Spleen (tissue), 11 donors: ENCODE results near the gene PRICKLE1. TPM values are rescaled to one million over a fixed set of nuclear protein-coding genes. Genes with fewer than 3 reads are reported as not detected.

Experiments used
- DNase-seq: peaks from one replicate; pipeline ENCODE4 v3.0.0-alpha.2; 2020
- H3K27ac ChIP-seq, 8 donors: fragments of 200-600 bp; sonication (generic) in 7 of 8; 1 replicate in 4 of 8; 2 replicates in 4 of 8; pipeline versions ENCODE4 v1.5.0 to v1.8.0; 2016 to 2021; ENCODE audit warnings: inconsistent platforms in 4 of 8, mild to moderate bottlenecking in 4 of 8, moderate library complexity in 1 of 8
- H3K27me3 ChIP-seq, 7 donors: fragments of 200-600 bp; sonication (generic) in 6 of 7; replicated peaks in 1 of 7; 1 replicate in 4 of 7; 2 replicates in 3 of 7; pipeline versions ENCODE4 v1.5.0 to v1.8.0; 2016 to 2021; ENCODE audit warnings: inconsistent platforms in 3 of 7, mild to moderate bottlenecking in 1 of 7
- H3K36me3 ChIP-seq, 6 donors: fragments of 200-600 bp; sonication (generic) in 5 of 6; 1 replicate in 4 of 6; 2 replicates in 2 of 6; pipeline versions ENCODE4 v1.5.0 to v1.8.0; 2016 to 2021; ENCODE audit warnings: inconsistent platforms in 2 of 6
- H3K4me1 ChIP-seq, 6 donors: fragments of 200-600 bp; sonication (generic) in 5 of 6; 1 replicate in 3 of 6; 2 replicates in 3 of 6; pipeline versions ENCODE4 v1.5.0 to v1.8.0; 2016 to 2021; ENCODE audit warnings: inconsistent platforms in 3 of 6
- H3K4me3 ChIP-seq, 8 donors: fragments of 200-600 bp; sonication (generic) in 7 of 8; 1 replicate in 4 of 8; 2 replicates in 4 of 8; pipeline versions ENCODE4 v1.5.0 to v1.8.0; 2016 to 2021; ENCODE audit warnings: inconsistent platforms in 4 of 8, mild to moderate bottlenecking in 4 of 8, moderate library complexity in 2 of 8
- H3K9me3 ChIP-seq, 8 donors: fragments of 200-600 bp; sonication (generic) in 7 of 8; 1 replicate in 4 of 8; 2 replicates in 4 of 8; pipeline versions ENCODE4 v1.5.0 to v1.8.0; 2016 to 2021; ENCODE audit warnings: inconsistent platforms in 4 of 8
- POLR2A ChIP-seq, 3 donors: fragments of 450-650 bp; IDR thresholded peaks; one replicate each; pipeline ENCODE4 v1.5.1; 2017; ENCODE audit warnings: antibody characterized with exemption in 3 of 3, mild to moderate bottlenecking in 1 of 3
- POLR2AphosphoS5 ChIP-seq, 3 donors: sonication (generic); formaldehyde crosslinking; IDR thresholded peaks; one replicate each; pipeline ENCODE4 v1.5.1; 2017; ENCODE audit warnings: antibody characterized with exemption in 3 of 3
- WGBS, 5 donors: extraction: QIAGEN DNeasy Blood & Tissue Kit in 3 of 5; methylation state at CpG; one replicate each; pipeline versions ENCODE4 v1.1.5 to v1.1.7; 2013 to 2018; 5-methylcytosine and 5-hydroxymethylcytosine counted together
- intact Hi-C: fragments of 100-400 bp; cut with DNase I; formaldehyde crosslinking; loops from one replicate; pipeline ENCODE4 v1.15.0; 2023; ENCODE audit warnings: low total_unique reads
- polyA plus RNA-seq, 3 donors: library from polyadenylated mRNA; stranded (reverse); fragments of 200-250 nt; gene quantifications; one replicate each; pipeline ENCODE4 v1.2.1, GENCODE V29; 2013
- total RNA-seq, 7 donors: library from RNA; depleted of rRNA in 3 of 7; stranded (reverse); fragments of >200 nt in 3 of 7; fragmentation: NEBNext Ultra II Directional in 4 of 7; extraction: Animal tissue kit (Norgen Biotek cat#: 25700) in 4 of 7; gene quantifications; one replicate each; pipeline versions ENCODE4 v1.1.0 to v1.2.1, GENCODE V29; 2016 to 2021
- TF ChIP-seq, protein P1 (sequence below), 11 experiments: fragments of 200-600 bp in 7 of 11; fragments of 450-650 bp in 4 of 11; sonication (generic) in 4 of 11; IDR thresholded peaks in 8 of 11; conservative IDR thresholded peaks in 3 of 11; 1 replicate in 7 of 11; 2 replicates in 4 of 11; pipeline versions ENCODE4 v1.4.0 to v1.8.0; 2016 to 2021; ENCODE audit warnings: antibody characterized with exemption in 11 of 11, inconsistent platforms in 4 of 11, mild to moderate bottlenecking in 1 of 11
- donor health status: healthy with polysubstance abuse.
- donor health status: DM: no; HTN: no; CAD: no; lungs with moderate emphysema.
- donor health status: DM: no; HTN: no; CAD: no.
- donor health status: Bipolar disorder and iron deficiency.
- donor health status: healthy.
- donor health status: DM: no; HTN: no; CAD: no.
- donor health status: DM: yes; HTN: yes; CAD: no.

Gene PRICKLE1
- total and polyA plus RNA-seq, 10 donors, result 5.1 to 73.0 (median 29.3) TPM

DNA sequence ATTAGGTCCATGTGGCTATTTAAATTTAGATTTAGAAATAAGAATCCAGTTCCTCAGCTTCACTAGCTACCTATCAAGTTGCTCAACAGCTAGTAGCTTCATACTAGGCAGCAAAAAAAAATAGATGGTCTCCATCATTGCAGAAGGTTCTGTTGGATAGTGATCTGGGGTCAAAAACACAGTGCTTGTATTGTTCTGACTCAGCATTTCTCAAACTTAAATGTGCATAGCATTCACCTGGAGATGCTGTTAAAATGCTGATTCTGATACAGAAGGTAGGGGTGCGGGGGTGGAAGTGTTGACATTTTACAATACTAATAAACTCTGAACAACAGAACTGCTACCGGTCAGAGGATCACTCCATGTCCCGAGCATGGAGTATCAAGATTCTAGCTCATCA, 51.3 kb downstream of the PRICKLE1 start:
- WGBS, 5 donors, result 56 to 63% (median 62%) methylated on average over 3 of the region's 3 CpGs
- Histone ChIP-seq H3K9me3 (no peaks in the 10 kb centered on the region), H3K27ac (no peak overlapping the region), H3K27me3 (no peaks in the 10 kb centered on the region), H3K4me3 (no peak overlapping the region), H3K4me1 (no peaks in the 10 kb centered on the region), H3K36me3 (no peaks in the 10 kb centered on the region)
- intact Hi-C loops, result no loop called here
- TF ChIP-seq, protein P1, sequence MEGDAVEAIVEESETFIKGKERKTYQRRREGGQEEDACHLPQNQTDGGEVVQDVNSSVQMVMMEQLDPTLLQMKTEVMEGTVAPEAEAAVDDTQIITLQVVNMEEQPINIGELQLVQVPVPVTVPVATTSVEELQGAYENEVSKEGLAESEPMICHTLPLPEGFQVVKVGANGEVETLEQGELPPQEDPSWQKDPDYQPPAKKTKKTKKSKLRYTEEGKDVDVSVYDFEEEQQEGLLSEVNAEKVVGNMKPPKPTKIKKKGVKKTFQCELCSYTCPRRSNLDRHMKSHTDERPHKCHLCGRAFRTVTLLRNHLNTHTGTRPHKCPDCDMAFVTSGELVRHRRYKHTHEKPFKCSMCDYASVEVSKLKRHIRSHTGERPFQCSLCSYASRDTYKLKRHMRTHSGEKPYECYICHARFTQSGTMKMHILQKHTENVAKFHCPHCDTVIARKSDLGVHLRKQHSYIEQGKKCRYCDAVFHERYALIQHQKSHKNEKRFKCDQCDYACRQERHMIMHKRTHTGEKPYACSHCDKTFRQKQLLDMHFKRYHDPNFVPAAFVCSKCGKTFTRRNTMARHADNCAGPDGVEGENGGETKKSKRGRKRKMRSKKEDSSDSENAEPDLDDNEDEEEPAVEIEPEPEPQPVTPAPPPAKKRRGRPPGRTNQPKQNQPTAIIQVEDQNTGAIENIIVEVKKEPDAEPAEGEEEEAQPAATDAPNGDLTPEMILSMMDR (IDR thresholded peaks at IDR 0.05 in 8 of 11, conservative IDR thresholded peaks at IDR 0.05 in 3 of 11), result no peak
- TF ChIP-seq POLR2AphosphoS5 (IDR thresholded peaks at IDR 0.05) (no peak), POLR2A (IDR thresholded peaks at IDR 0.05) (no peak)
- DNase-seq, result no peak

DNA sequence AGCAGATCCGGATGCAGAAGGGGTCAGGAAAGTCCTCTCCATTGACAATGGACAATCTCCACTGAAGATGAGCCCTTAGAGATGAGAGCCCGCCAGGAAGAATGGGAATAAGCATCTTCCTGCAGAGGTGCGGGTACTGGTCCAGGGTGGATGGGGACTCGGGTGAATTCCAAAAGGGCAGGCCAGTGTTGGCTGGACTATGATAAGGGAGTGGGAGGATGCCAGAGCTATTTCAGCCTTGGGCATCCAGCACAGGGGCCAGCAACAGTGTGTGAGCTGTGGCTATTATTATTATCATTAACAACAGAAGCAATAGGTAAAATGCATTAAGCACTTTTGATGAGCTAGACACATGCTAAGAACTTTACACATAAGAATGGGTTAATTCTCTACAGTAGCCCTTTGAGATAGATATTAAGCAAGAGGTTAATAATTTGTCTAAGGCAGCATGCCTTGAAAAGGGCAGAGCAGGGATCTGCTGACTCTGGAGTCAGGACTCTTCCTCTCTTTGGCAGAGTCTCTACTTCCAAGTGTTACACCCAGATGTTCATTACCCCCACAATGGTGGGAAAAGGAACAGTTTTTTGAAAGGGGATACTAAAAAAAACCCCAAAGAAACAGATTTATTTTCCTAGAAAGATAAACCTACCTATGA, 55.2 kb downstream of the PRICKLE1 start:
- H3K4me1 ChIP-seq, result no peaks in the 10 kb centered on the region
- no peaks in the 10 kb centered on the region for H3K36me3 ChIP-seq
- DNase-seq, result no peak
- WGBS, 5 donors, result 81 to 96% (median 92%) methylated on average over 4 of the region's 4 CpGs
- intact Hi-C loops, result no loop called here
- TF ChIP-seq, protein P1 (IDR thresholded peaks at IDR 0.05 in 8 of 11, conservative IDR thresholded peaks at IDR 0.05 in 3 of 11), result no peak
- TF ChIP-seq POLR2A (IDR thresholded peaks at IDR 0.05), result no peak
- TF ChIP-seq POLR2AphosphoS5 (IDR thresholded peaks at IDR 0.05), result no peak
- H3K4me3 ChIP-seq, result no peak overlapping the region
- H3K27me3 ChIP-seq, result no peaks in the 10 kb centered on the region
- H3K27ac ChIP-seq, result no peak overlapping the region
- no peaks in the 10 kb centered on the region for H3K9me3 ChIP-seq

GRCh38 chr12:42530284-42530683, 59.3 kb downstream of the PRICKLE1 start:
- Histone ChIP-seq H3K4me3 (no peak overlapping the region), H3K36me3 (no peaks in the 10 kb centered on the region), H3K27me3 (no peaks in the 10 kb centered on the region), H3K9me3 (no peaks in the 10 kb centered on the region), H3K27ac (no peak overlapping the region), H3K4me1 (no peaks in the 10 kb centered on the region)
- intact Hi-C loops, result no loop called here
- no peak for DNase-seq
- WGBS, 5 donors, result 89 to 93% (median 91%) methylated on average over 2 of the region's 2 CpGs
- TF ChIP-seq POLR2A (IDR thresholded peaks at IDR 0.05) (no peak), POLR2AphosphoS5 (IDR thresholded peaks at IDR 0.05) (no peak)
- TF ChIP-seq, protein P1 (IDR thresholded peaks at IDR 0.05 in 8 of 11, conservative IDR thresholded peaks at IDR 0.05 in 3 of 11), result no peak

- intact Hi-C loops, result no loop called here
- H3K4me3 ChIP-seq, result no peak overlapping the region
- no peak overlapping the region for H3K27ac ChIP-seq
- TF ChIP-seq, protein P1 (IDR thresholded peaks at IDR 0.05 in 8 of 11, conservative IDR thresholded peaks at IDR 0.05 in 3 of 11), result no peak
- TF ChIP-seq POLR2A (IDR thresholded peaks at IDR 0.05), result no peak
- no peak for TF ChIP-seq POLR2AphosphoS5 (IDR thresholded peaks at IDR 0.05)
- no peaks in the 10 kb centered on the region for H3K4me1 ChIP-seq
- no peak for DNase-seq
- no peaks in the 10 kb centered on the region for H3K27me3 ChIP-seq
- H3K9me3 ChIP-seq, result no peaks in the 10 kb centered on the region
- H3K36me3 ChIP-seq, result no peaks in the 10 kb centered on the region
- 52 to 94% (median 69%) methylated on average over 1 of the region's 1 CpG for WGBS, 5 donors
Measured at GRCh38 chr12:42525444-42525843, 64.1 kb downstream of the PRICKLE1 start.
